Astrocyte (in vitro differentiated cells and primary cell): ENCODE data around the gene SPDEF.

Source experiments
- CTCF ChIP-seq: IDR thresholded peaks from 2 replicates; pipeline ENCODE4 v1.5.1; 2011; ENCODE audit warnings: low read depth, mild to moderate bottlenecking, inconsistent platforms, low read length, moderate library complexity; ENCODE audit not compliant: insufficient read depth
- EZH2 ChIP-seq: IDR thresholded peaks from 2 replicates; pipeline ENCODE4 v1.6.1; 2012; ENCODE audit warnings: mild to moderate bottlenecking, low read length, inconsistent platforms; ENCODE audit not compliant: insufficient read depth

GRCh38 chr6:34562861-34563512 is 6.9 kb upstream of the SPDEF start:
- no peak for TF ChIP-seq CTCF
- no peak for TF ChIP-seq EZH2
